Brain pericyte (primary cell): ENCODE data around the gene ANTXR1.

Source experiments
- DNase-seq: peaks from one replicate; pipeline ENCODE4 v3.0.0-alpha.2; 2012; ENCODE audit warnings: low read depth, low spot score

ANTXR1 gene

GRCh38 chr2:69013142-69013839 is at the start of gene ANTXR1:
ANTXR1 (plus strand) TSS chr2:69013179; CDS start chr2:69013500, 321 bp downstream.
- DNase-seq = no peak

DNA sequence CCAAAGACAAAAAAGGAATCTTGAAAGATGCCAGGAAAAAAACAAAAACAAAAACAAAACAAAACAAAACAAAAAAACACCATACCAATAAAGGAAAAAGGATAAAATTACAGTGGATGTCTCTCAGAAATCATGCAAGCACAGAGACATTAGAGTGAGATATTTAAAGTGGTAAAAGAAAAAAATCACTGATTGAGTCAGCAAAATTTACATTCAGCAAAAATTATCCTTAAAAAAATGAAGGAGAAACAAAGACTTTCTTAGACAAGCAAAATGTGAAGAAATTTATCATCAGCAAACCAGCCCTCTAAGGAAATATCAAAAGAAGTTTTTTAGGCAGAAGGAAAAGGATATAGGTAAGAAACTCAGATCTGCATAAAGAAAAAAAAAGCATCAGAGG is 48.7 kb upstream of the ANTXR1 start:
- DNase-seq = no peak

GRCh38 chr2:68968221-68968620 is 44.8 kb upstream of the ANTXR1 start:
- no peak for DNase-seq

DNA sequence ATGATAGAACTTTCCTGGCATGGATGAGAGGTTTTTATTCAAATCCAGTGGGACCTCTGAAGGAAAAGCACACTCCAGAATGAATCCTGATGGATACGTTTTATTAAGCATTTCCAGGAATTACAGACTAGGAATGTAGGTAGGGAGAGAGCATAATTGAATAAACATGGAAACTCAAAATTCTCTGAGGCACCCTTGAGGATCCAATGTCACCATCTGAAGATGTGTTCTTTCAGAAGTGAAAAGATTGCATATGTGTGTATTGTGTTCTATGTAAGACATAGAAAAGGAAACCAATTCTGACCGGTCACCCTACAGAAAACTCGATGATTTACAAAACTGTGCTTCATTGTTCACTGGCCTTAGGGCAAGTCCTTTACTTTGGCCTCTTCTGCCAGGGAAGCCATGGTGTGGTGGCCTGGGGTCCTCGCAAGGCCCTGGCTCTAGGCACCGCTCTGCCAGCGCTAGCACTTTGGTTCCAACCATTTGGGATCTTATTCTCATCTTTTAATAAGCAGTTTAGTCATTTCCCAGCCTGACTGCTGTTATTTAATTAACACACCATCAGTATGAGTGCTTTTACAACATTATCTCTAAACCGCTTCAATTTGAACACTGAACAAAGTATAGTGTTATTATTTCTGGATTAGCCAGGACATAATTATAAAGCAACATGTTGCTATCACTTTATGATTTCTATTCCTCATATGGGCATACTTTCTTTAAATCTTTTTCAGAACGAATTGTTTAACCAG is 43.1 kb upstream of the ANTXR1 start:
- DNase-seq = no peak

- DNase-seq = no peak
Observed at GRCh38 chr2:68970566-68971265, 42.3 kb upstream of the ANTXR1 start.

- DNase-seq = no peak
Observed at GRCh38 chr2:68971591-68972231, 41.3 kb upstream of the ANTXR1 start.

DNA sequence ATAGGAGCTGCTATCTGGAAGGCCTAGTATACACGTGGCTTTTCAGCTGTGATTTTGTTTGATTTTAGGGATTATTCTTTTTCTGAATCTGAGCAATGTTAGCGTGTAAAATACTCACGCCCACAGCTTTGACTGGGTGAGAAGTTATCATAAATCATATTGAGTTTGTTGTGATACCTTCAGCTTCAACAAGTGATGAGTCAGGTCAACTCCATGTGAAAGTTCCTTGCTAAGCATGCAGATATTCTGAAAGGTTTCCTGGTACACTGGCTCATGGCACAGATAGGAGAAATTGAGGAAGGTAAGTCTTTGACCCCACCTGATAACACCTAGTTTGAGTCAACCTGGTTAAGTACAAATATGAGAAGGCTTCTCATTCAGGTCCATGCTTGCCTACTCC is 38.7 kb upstream of the ANTXR1 start, which contains the start of gene GKN1:
Gene GKN1 (plus strand): TSS at position 386 of the 400 bp plus-strand sequence. CDS start 42 bp downstream, outside the sequence.
- no peak for DNase-seq

- no peak for DNase-seq
Observed at GRCh38 chr2:68974946-68975665, 37.9 kb upstream of the ANTXR1 start.

DNA sequence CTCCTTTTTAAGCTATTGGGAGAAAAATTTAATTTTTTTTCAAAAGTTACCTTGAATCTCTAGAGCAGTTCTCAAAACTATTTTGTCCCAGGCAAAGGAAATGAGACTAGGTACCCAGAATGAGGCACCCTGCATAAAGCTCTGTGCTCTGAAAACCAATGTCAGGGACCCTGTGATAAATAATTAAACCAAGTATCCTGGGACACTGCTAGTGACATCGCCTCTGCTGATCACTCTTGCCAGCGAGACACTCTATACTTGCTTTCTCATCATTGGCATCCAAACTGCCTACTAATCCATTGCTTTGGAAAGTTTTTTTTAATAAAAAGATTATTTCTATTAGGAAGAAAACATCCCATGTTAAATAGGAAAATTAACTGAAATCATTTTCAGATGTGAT is 37.1 kb upstream of the ANTXR1 start:
- DNase-seq = no peak

DNA sequence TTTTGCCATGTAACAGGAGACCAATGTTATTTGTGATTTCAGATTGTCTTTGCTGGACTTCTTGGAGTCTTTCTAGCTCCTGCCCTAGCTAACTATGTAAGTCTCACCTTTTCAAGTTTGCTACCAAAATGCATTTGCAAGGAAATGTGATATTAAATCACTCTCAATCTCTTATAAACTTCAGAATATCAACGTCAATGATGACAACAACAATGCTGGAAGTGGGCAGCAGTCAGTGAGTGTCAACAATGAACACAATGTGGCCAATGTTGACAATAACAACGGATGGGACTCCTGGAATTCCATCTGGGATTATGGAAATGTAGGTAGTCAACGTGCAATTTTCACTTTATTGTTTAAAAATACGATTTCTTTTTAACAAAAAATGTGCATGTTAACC is 35.5 kb upstream of the ANTXR1 start:
- DNase-seq = no peak

GRCh38 chr2:68978098-68978497 is 34.9 kb upstream of the ANTXR1 start:
- no peak for DNase-seq

DNA sequence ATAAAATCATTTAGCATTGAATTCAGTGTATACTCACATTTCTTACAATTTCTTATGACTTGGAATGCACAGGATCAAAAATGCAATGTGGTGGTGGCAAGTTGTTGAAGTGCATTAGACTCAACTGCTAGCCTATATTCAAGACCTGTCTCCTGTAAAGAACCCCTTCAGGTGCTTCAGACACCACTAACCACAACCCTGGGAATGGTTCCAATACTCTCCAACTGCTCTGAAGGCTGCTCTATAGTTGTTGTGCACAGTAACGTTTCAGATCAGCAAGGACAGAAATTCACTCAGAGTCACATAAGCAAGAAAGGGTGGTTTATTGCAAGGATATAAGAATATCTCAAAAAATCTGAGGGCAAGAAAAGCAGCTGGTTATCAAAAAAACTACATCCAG is 32.0 kb upstream of the ANTXR1 start:
- no peak for DNase-seq

GRCh38 chr2:68987021-68987503 is 25.9 kb upstream of the ANTXR1 start:
- DNase-seq = no peak

- DNase-seq = no peak
Observed at GRCh38 chr2:68989035-68989434, 23.9 kb upstream of the ANTXR1 start.

DNA sequence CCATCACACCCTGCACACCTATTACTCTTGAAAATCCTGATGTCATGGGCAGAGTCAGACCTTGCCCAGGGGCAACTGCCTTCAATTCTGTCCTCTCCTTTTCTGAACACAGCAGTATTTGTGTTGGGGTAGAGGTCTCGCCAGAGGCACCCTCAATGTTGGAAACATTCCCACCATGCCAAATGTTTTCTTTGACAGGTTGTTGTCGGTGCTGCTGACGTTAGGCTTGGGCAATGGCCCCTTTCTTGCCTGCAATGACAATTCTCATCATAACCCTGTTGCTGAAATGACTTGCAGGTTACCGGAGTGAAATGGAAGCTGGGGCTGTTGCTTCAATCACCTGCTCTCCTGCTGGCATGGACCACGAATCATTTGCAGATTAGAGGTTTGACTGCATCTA is 20.6 kb upstream of the ANTXR1 start:
- no peak for DNase-seq

GRCh38 chr2:68992933-68993332 is 20.0 kb upstream of the ANTXR1 start:
- DNase-seq = no peak

DNA sequence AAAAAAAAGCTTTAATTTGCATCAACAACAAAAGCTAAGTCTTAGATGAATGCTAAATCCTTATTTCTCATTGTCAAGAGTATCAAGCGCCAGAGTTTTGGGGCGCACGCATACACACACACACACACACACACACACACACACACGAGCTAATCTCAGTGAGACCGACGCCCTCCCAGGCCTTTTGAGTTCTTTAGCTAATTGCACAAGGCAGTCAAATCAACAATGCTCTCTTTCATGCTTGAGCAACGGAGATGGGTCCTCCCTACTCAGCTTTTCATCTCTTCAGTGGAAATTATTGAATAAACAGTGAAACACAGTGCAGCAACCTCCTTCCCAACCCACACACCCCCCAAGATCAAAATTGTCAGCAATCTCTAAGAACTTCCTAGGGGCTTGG is 19.3 kb upstream of the ANTXR1 start:
- no peak for DNase-seq

- no peak for DNase-seq
Observed at GRCh38 chr2:68994864-68995263, 18.1 kb upstream of the ANTXR1 start.

DNA sequence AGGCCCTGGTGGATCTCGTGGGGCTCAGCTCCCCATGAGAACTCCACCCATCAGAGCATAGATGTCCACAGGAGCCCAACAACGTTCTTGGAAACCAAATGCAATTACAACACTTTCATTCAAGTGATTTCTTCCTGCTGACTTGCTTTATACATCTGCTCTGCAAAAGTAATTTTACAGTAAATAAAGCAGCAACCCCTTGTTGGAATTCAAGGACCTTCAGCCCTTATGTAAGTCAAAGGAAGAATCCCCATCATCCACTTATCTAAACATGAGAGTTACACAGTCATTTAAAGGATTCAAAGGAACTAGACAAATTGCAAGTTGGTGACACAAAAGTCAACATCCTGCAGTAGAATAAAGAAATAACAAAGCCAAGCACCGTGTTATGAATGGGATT is 17.1 kb upstream of the ANTXR1 start:
- no peak for DNase-seq

DNA sequence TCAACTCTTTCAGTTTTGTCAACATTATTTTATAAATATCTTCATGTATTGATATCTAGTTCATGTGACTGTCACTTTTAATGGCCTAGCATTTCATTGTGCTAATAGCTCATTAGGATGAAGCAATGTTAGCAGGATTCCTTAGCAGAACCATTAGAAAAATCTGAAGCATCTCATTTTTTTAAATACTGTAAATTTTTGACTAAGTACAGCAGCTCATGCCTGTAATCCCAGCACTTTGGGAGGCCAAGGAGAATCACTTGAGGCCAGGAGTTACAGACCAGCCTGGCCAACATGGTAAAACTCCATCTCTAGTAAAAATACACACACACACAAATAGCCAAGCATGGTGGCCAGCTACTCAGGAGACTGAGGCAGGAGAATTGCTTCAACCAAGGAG is 15.6 kb upstream of the ANTXR1 start:
- DNase-seq = no peak

- no peak for DNase-seq
Observed at GRCh38 chr2:69001879-69002278, 11.1 kb upstream of the ANTXR1 start.
